Astrocyte (in vitro differentiated cells and primary cell): ENCODE data around the gene LRRTM4. TPM values are rescaled to one million over a fixed set of nuclear protein-coding genes. Genes with fewer than 3 reads are reported as not detected.

Source experiments
- DNase-seq: peaks from one replicate; pipeline ENCODE4 v3.0.0-alpha.2; 2010; ENCODE audit warnings: low read depth
- FAIRE-seq: peaks from 2 replicates; lab custom pipeline; 2011; peaks lifted over from hg19 to GRCh38; lab: Jason Lieb, UNC
- H2AFZ ChIP-seq: 2 replicates; pipeline ENCODE4 v1.6.0; 2012; ENCODE audit warnings: low read depth, low read length, inconsistent platforms
- H3K27ac ChIP-seq: 2 replicates; pipeline ENCODE4 v1.5.1; 2011; ENCODE audit warnings: low read depth, low read length, inconsistent platforms
- H3K27me3 ChIP-seq: 2 replicates; pipeline ENCODE4 v1.6.0; 2011; ENCODE audit warnings: low read length, inconsistent platforms; ENCODE audit not compliant: insufficient read depth
- H3K36me3 ChIP-seq: 2 replicates; pipeline ENCODE4 v1.5.1; 2011; ENCODE audit warnings: low read length, inconsistent platforms; ENCODE audit not compliant: insufficient read depth
- H3K4me1 ChIP-seq: 2 replicates; pipeline ENCODE4 v1.5.1; 2011; ENCODE audit warnings: low read length, inconsistent platforms; ENCODE audit not compliant: insufficient read depth
- H3K4me2 ChIP-seq: 2 replicates; pipeline ENCODE4 v1.6.0; 2012; ENCODE audit warnings: low read length, inconsistent platforms
- H3K4me3 ChIP-seq: 2 replicates; pipeline ENCODE4 v1.5.1; 2011; ENCODE audit warnings: low read depth, mild to moderate bottlenecking, low read length, inconsistent platforms; ENCODE audit not compliant: insufficient read depth
- H3K79me2 ChIP-seq: 2 replicates; pipeline ENCODE4 v1.6.0; 2012; ENCODE audit warnings: mild to moderate bottlenecking, low read length, inconsistent platforms; ENCODE audit not compliant: insufficient read depth
- H3K9ac ChIP-seq: 2 replicates; pipeline ENCODE4 v1.6.0; 2012; ENCODE audit warnings: mild to moderate bottlenecking, low read length, inconsistent platforms
- H3K9me3 ChIP-seq: 2 replicates; pipeline ENCODE4 v1.5.1; 2012; ENCODE audit warnings: low read depth, mild to moderate bottlenecking, low read length, inconsistent platforms; ENCODE audit not compliant: insufficient read depth
- H4K20me1 ChIP-seq: 2 replicates; pipeline ENCODE4 v1.6.0; 2012; ENCODE audit warnings: low read length, inconsistent platforms; ENCODE audit not compliant: insufficient read depth
- H3K27ac Mint-ChIP-seq: one replicate; pipeline ENCODE4 v1.8.0; 2021; ENCODE audit warnings: mild to moderate bottlenecking, mixed read lengths; ENCODE audit not compliant: unreplicated experiment
- H3K27me3 Mint-ChIP-seq: one replicate; pipeline ENCODE4 v1.8.0; 2021; ENCODE audit warnings: low read depth, mixed read lengths; ENCODE audit not compliant: unreplicated experiment
- H3K36me3 Mint-ChIP-seq: one replicate; pipeline ENCODE4 v1.8.0; 2021; ENCODE audit warnings: low read depth, mixed read lengths; ENCODE audit not compliant: unreplicated experiment
- H3K4me1 Mint-ChIP-seq: one replicate; pipeline ENCODE4 v1.8.0; 2021; ENCODE audit warnings: low read depth, mixed read lengths; ENCODE audit not compliant: unreplicated experiment
- H3K4me3 Mint-ChIP-seq: one replicate; pipeline ENCODE4 v1.8.0; 2021; ENCODE audit warnings: mild to moderate bottlenecking, moderate library complexity, mixed read lengths; ENCODE audit not compliant: unreplicated experiment
- H3K9me3 Mint-ChIP-seq: one replicate; pipeline ENCODE4 v1.8.0; 2021; ENCODE audit warnings: mild to moderate bottlenecking, mixed read lengths; ENCODE audit not compliant: unreplicated experiment
- CTCF ChIP-seq: IDR thresholded peaks from 2 replicates; pipeline ENCODE4 v1.5.1; 2011; ENCODE audit warnings: low read depth, mild to moderate bottlenecking, inconsistent platforms, low read length, moderate library complexity; ENCODE audit not compliant: insufficient read depth
- EZH2 ChIP-seq: IDR thresholded peaks from 2 replicates; pipeline ENCODE4 v1.6.1; 2012; ENCODE audit warnings: mild to moderate bottlenecking, low read length, inconsistent platforms; ENCODE audit not compliant: insufficient read depth
- total RNA-seq: library from RNA; stranded (reverse); gene quantifications from 2 replicates; pipeline ENCODE4 v1.2.1, GENCODE V29; 2021

LRRTM4 gene
- total RNA-seq, 1 donor from 2014 or later: 0.59 TPM

GRCh38 chr2:76813084-76813483 is 709.1 kb downstream of the LRRTM4 start:
- no peaks in the 10 kb centered on the region for H3K9me3 ChIP-seq
- no peaks in the 10 kb centered on the region for H3K27me3 ChIP-seq
- no peak overlapping the region for H2AFZ ChIP-seq
- FAIRE-seq (no peak), DNase-seq (no peak)
- peaks cover 6% of the 10 kb centered on the region for H3K4me1 Mint-ChIP-seq
- no peak overlapping the region for H3K27ac Mint-ChIP-seq
- no peaks in the 10 kb centered on the region for H4K20me1 ChIP-seq
- no peaks in the 10 kb centered on the region for H3K4me1 ChIP-seq
- no peak overlapping the region for H3K27ac ChIP-seq
- H3K36me3 ChIP-seq: no peaks in the 10 kb centered on the region
- H3K9ac ChIP-seq: no peak overlapping the region
- H3K4me3 Mint-ChIP-seq: no peak overlapping the region
- no peaks in the 10 kb centered on the region for H3K79me2 ChIP-seq
- no peaks in the 10 kb centered on the region for H3K27me3 Mint-ChIP-seq
- no peak overlapping the region for H3K4me2 ChIP-seq
- H3K4me3 ChIP-seq: no peak overlapping the region
- no peaks in the 10 kb centered on the region for H3K9me3 Mint-ChIP-seq
- H3K36me3 Mint-ChIP-seq: no peaks in the 10 kb centered on the region
- TF ChIP-seq CTCF: no peak
- no peak for TF ChIP-seq EZH2

DNA sequence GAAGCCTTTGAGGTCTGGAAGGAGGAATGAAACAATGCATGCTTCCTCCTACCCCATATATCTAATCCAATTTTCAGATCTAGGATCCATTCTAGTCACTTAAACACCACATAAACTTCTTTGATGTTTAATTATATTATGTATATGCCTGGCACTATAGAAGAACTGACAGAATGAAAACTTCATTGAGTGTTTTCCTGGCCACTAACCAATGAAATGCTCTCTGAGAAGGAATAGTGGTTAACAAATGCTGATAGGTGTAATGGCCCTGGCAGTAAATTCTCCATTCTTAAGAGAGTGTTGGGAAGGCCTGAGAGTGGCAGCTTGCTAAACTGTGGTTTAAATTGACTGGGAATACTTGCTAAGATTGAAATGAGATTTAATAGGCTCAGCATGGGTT is 710.0 kb downstream of the LRRTM4 start:
- no peak overlapping the region for H3K4me2 ChIP-seq
- no peaks in the 10 kb centered on the region for H3K36me3 ChIP-seq
- no peak overlapping the region for H3K4me3 ChIP-seq
- H3K9ac ChIP-seq: no peak overlapping the region
- no peaks in the 10 kb centered on the region for H3K4me1 ChIP-seq
- no peaks in the 10 kb centered on the region for H3K36me3 Mint-ChIP-seq
- H4K20me1 ChIP-seq: no peaks in the 10 kb centered on the region
- no peaks in the 10 kb centered on the region for H3K27me3 ChIP-seq
- H2AFZ ChIP-seq: no peak overlapping the region
- no peak overlapping the region for H3K4me3 Mint-ChIP-seq
- no peaks in the 10 kb centered on the region for H3K27me3 Mint-ChIP-seq
- no peak overlapping the region for H3K27ac Mint-ChIP-seq
- TF ChIP-seq CTCF (no peak), EZH2 (no peak)
- H3K9me3 Mint-ChIP-seq: peaks cover 2% of the 10 kb centered on the region
- H3K4me1 Mint-ChIP-seq: peaks cover 6% of the 10 kb centered on the region
- H3K27ac ChIP-seq: no peak overlapping the region
- H3K9me3 ChIP-seq: no peaks in the 10 kb centered on the region
- FAIRE-seq (no peak), DNase-seq (no peak)
- no peaks in the 10 kb centered on the region for H3K79me2 ChIP-seq

- Histone ChIP-seq H3K27ac (no peak overlapping the region), H3K9me3 (no peaks in the 10 kb centered on the region), H3K27me3 (no peaks in the 10 kb centered on the region), H3K79me2 (no peaks in the 10 kb centered on the region), H3K4me3 (no peak overlapping the region), H2AFZ (no peak overlapping the region), H3K9ac (no peak overlapping the region), H4K20me1 (no peaks in the 10 kb centered on the region), H3K4me1 (no peaks in the 10 kb centered on the region), H3K4me2 (no peak overlapping the region), H3K36me3 (no peaks in the 10 kb centered on the region)
- H3K27me3 Mint-ChIP-seq: no peaks in the 10 kb centered on the region
- peak overlapping the region; percentile 20 for H3K27ac Mint-ChIP-seq
- FAIRE-seq (no peak), DNase-seq (no peak)
- H3K4me1 Mint-ChIP-seq: peaks cover 6% of the 10 kb centered on the region
- no peak overlapping the region for H3K4me3 Mint-ChIP-seq
- no peak for TF ChIP-seq CTCF
- TF ChIP-seq EZH2: no peak
- peaks cover 2% of the 10 kb centered on the region for H3K9me3 Mint-ChIP-seq
- no peaks in the 10 kb centered on the region for H3K36me3 Mint-ChIP-seq
These were observed 713.0 kb downstream of the LRRTM4 start for GRCh38 chr2:76809136-76809535.
